Heart left ventricle (tissue), 13 donors: ENCODE measurements around the gene DGKB.

Source experiments
- POLR2A ChIP-seq, 2 donors: fragments of 450-650 bp; IDR thresholded peaks; one replicate each; pipeline ENCODE4 v1.6.1; 2017; ENCODE audit warnings: antibody characterized with exemption in 2 of 2, mild to moderate bottlenecking in 2 of 2, moderate library complexity in 2 of 2
- TF ChIP-seq, protein P1 (sequence below), 12 donors: fragments of 200-600 bp; sonication (generic) in 4 of 12; IDR thresholded peaks; one replicate each; pipeline versions ENCODE4 v1.5.0 to v1.8.0; 2018 to 2022; ENCODE audit warnings: antibody characterized with exemption in 12 of 12, mild to moderate bottlenecking in 5 of 12
- donor health status: ischemic (EF 13 %, LVEDD 7.1; RV severe dilation, severe dysfunction).
- donor health status: DM: no; HTN: yes; CAD: no.
- donor health status: DM: no; HTN: no; CAD: no.
- donor health status: ischemic (EF 25% LVEDD 6.9; RV normal size, moderate dysfunction).
- donor health status: ischemic (EF 25% LVEDD 5.7; RV mildly dilated, moderate dysfunction).
- donor health status: ischemic (EF 35%, LVEDD 5.7; RV mildly dilated, moderate dysfunction).
- donor health status: nonischemic (EF 11% LVEDD 7.7; RV severe dilation, severe dysfunction).
- donor health status: DM: yes; HTN: yes; CAD: no.
- donor health status: PGD.
- donor health status: ischemic (EF 29% LVEDD 5.4; RV normal size, mild dysfunction).
- donor health status: nonischemic (EF 23%, LVEDD 6.1; RV moderate dilation, normal function).

GRCh38 chr7:14888962-14889361 is 13.6 kb downstream of the DGKB start:
- TF ChIP-seq, protein P1, sequence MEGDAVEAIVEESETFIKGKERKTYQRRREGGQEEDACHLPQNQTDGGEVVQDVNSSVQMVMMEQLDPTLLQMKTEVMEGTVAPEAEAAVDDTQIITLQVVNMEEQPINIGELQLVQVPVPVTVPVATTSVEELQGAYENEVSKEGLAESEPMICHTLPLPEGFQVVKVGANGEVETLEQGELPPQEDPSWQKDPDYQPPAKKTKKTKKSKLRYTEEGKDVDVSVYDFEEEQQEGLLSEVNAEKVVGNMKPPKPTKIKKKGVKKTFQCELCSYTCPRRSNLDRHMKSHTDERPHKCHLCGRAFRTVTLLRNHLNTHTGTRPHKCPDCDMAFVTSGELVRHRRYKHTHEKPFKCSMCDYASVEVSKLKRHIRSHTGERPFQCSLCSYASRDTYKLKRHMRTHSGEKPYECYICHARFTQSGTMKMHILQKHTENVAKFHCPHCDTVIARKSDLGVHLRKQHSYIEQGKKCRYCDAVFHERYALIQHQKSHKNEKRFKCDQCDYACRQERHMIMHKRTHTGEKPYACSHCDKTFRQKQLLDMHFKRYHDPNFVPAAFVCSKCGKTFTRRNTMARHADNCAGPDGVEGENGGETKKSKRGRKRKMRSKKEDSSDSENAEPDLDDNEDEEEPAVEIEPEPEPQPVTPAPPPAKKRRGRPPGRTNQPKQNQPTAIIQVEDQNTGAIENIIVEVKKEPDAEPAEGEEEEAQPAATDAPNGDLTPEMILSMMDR (IDR thresholded peaks at IDR 0.05), result no peak
- TF ChIP-seq POLR2A (IDR thresholded peaks at IDR 0.05), result no peak
